ENCODE results near the gene ZP3. TPM values are rescaled to one million over a fixed set of nuclear protein-coding genes. Genes with fewer than 3 reads are reported as not detected.
"Not testable (repeated sequence)": the region's sequence is repeated elsewhere in the genome, so short reads cannot be mapped to it uniquely, and the experiment has no call there.

ZP3 gene
- total RNA-seq, 2 experiments from 2014 or later: 0.64 to 0.94 TPM

DNA sequence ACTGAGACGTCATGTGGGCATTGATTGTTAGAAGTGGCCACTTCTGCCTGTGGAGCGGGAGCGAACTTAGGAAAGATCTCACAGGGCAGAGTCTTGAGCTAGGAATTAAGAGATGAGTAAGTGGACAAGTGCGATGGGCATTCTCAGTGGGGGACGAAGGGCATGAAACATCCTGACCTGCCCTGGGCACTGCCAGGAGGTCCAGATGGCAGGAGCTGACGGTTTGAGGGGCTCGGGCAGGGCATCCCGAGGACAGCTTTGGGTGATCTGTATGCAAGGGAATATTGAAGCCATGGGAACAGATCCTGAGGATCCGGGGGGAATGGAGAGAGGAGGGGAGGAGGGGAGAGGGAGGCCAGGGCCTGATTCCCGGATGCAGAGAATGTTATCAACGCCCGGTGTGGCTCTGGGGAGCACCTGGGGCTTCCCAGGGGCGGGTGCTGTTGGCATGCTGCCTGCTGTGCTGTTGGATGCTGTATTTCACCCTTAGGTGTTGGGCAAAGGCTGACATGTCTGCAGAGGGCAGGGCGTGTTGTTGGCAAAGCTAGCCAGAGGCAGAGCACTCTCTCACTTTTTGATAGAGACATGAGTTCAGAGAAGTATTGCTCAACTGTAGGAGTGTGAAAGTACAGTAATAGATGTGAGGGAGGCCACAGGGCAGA lies 43.1 kb downstream of the ZP3 start:
- CTCF ChIA-PET; H3K9me3 Mint-ChIP-seq (ENCODE audit: low read depth); DNase-seq; H3K27ac Mint-ChIP-seq; H3K4me3 Mint-ChIP-seq; H3K4me1 Mint-ChIP-seq; ATAC-seq; H3K36me3 Mint-ChIP-seq; H3K27me3 Mint-ChIP-seq: not testable (repeated sequence)

DNA sequence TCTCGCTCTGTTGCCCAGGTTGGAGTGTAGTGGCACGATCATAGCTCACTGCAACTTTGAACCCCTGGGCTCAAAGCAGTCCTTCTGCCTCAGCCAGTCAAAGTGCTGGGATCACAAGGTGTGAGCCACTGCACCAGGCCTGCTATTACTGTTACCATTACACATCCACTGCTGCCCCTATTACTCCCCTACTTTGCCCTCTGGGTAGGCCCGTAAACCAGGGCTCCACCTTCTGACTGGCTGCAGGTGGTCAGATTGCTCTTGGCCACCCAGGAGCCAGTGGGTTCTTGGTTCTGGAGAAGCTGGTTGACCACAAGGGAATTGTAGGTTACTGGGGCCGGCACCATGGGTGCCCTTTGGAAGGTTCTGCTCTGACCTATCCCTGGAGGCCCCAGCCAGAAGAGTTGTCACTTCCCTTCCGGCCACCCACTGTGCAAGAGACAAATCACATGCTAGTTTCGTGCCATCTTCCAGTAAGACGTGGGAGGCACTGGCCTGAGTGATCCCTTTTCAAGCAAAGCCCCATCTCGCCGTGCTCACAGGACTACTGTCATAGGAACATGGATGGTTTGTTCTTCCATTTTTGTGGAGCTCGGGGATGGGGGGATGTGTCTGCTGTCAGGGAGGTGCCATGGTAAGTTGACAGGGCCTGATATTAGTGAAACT lies 46.9 kb downstream of the ZP3 start:
- CTCF ChIA-PET, ATAC-seq: not testable (repeated sequence)

DNA sequence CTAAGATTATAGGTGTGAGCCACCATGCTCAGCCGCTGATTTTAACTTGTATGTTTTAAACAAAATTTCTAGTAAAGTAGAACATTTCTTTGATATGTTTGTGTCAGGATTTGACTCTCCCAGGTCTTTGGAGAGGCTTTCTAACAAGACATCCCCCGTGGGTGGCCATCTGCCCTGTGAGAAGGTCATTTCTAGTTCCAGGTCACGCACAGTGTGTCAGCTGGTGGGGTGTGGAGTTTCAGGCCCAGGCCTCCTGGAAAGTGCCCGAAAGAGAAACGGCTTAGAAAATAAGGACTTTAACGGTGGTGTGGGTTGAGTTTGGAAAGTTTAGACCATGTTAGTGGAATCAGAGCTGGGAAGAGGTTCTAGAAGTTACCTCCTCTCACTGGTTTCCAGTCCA lies 48.3 kb downstream of the ZP3 start:
- H3K9me3 Mint-ChIP-seq (ENCODE audit: low read depth); H3K4me3 Mint-ChIP-seq; H3K4me1 Mint-ChIP-seq; H3K27me3 Mint-ChIP-seq; CTCF ChIA-PET; H3K27ac Mint-ChIP-seq; DNase-seq; H3K36me3 Mint-ChIP-seq; ATAC-seq: not testable (repeated sequence)

More for the DNA sequence above, 46.9 kb downstream of the ZP3 start:
- not testable (repeated sequence) for H3K9me3 Mint-ChIP-seq (ENCODE audit: low read depth); DNase-seq; H3K27me3 Mint-ChIP-seq; H3K36me3 Mint-ChIP-seq; H3K27ac Mint-ChIP-seq; H3K4me3 Mint-ChIP-seq; H3K4me1 Mint-ChIP-seq

DNA sequence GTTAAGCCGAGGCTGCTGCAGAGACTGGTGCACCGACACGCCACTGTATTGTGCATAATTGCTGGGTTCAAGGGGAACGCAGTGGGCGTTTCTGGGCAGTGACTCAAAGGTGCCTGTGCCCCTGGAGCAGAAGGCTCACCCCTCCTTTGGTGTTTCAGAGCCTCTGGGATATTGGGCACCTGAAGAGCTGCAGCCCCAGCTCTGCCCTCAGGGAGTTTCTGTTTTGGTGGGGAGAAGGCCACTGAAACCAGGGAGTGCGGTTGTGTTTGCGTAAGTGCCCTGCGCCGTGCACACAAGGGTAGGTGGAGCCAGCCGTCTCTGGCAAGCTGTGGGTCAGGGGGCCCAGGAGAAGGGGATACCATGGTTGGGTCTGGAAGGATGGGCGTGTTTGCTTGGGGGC lies 51.5 kb downstream of the ZP3 start:
- H3K36me3 Mint-ChIP-seq: not testable (repeated sequence)

DNA sequence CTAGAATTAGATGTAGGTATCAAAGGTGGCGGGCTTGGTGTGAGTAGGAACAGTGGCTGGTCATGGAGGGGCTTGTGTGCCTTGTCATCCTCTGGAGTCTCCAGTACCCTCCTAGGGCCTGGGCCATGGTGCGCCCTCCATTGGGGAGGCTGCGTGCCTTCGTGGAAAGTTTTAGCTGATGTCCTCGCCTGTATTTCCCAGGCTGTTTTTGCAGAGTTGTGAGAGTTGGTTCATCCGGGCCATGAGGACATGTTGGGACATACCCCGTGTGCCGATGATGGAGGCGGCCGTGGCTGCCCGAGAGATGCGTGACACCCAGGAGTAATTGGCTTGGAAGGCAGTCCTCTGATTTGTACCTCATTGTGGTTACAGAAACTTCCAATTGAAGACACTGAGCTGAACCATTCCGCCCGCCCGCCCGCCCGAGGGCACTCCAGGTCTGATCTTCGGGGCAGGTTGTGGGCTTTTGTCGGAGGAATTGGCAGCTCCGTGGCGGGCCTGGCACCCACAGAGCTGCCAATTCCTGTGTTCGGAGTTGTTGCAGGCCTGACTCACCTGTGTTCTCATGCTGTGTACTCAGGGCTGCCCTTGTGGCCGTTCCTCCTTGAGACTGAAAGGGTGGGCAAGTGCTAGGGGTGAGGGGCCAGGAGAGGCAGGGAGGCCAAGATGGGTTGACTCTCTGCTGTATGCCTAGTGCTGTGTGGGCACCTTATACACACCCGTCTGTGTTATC lies 52.2 kb downstream of the ZP3 start:
- H3K4me3 Mint-ChIP-seq; H3K27ac Mint-ChIP-seq; ATAC-seq; H3K4me1 Mint-ChIP-seq; H3K27me3 Mint-ChIP-seq; H3K9me3 Mint-ChIP-seq (ENCODE audit: low read depth); CTCF ChIA-PET; DNase-seq; H3K36me3 Mint-ChIP-seq: not testable (repeated sequence)

More for the DNA sequence above, 51.5 kb downstream of the ZP3 start:
- H3K4me1 Mint-ChIP-seq; H3K9me3 Mint-ChIP-seq (ENCODE audit: low read depth); H3K27me3 Mint-ChIP-seq; CTCF ChIA-PET; DNase-seq; H3K27ac Mint-ChIP-seq; ATAC-seq; H3K4me3 Mint-ChIP-seq: not testable (repeated sequence)

DNA sequence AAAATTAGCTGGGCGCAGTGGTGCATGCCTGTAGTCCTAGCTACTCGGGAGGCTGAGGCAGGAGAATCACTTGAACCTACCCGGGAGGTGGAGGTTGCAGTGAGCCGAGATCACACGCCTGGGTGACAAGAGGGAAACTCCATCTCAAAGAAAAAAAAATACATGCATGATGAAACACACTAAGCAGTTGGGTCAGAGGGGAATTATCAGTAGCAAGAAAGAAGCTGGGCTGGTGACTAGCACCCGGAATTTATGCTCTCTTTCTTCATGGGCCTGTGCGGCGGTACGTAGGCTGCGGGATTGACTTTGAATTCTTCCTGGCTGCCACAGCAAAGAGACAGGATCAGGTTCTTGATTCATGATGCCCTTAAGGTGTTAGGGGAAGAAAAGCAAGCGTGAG lies 54.9 kb downstream of the ZP3 start:
- DNase-seq; H3K27me3 Mint-ChIP-seq; H3K4me3 Mint-ChIP-seq; H3K27ac Mint-ChIP-seq; ATAC-seq; H3K4me1 Mint-ChIP-seq; H3K36me3 Mint-ChIP-seq; H3K9me3 Mint-ChIP-seq (ENCODE audit: low read depth); CTCF ChIA-PET: not testable (repeated sequence)

DNA sequence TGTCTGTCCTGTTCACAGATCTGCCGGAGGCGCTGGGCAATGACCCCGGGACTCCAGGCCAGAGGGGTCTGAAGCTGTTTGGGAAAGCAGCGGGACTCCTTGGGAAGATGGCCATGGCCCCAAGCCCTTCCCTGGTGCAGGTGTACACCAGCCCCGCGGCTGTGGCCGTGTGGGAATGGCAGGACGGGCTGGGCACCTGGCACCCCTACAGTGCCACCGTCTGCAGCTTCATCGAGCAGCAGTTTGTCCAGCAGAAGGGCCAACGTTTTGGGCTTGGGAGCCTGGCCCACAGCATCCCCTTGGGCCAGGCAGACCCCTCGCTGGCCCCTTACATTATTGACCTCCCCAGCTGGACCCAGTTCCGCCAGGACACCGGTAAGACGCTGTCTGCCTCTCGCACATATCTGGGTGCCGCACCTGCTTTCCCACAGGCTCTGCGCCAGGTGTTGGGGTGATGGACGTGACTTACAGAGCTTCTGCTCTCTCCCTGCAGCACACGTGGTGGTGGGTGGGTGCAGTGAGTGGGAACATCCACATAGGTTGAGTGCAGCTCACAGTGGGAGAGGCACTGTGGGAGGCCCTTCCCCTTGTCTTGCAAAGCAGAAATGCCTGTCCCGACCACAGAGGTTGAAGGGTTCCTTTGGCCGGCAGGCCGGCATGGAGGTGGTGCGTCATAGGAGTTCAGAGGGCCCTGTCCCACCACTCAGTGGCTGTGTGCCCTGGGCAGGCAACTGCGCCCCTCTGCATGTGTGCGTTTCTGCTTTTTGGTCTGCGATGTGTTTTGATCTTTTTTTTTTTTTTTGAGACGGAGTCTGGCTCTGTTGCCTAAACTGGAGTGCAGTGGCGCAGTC lies 55.9 kb downstream of the ZP3 start:
- DNase-seq; H3K27me3 Mint-ChIP-seq; H3K4me1 Mint-ChIP-seq; H3K36me3 Mint-ChIP-seq; H3K9me3 Mint-ChIP-seq (ENCODE audit: low read depth); H3K4me3 Mint-ChIP-seq; ATAC-seq; H3K27ac Mint-ChIP-seq; CTCF ChIA-PET: not testable (repeated sequence)

DNA sequence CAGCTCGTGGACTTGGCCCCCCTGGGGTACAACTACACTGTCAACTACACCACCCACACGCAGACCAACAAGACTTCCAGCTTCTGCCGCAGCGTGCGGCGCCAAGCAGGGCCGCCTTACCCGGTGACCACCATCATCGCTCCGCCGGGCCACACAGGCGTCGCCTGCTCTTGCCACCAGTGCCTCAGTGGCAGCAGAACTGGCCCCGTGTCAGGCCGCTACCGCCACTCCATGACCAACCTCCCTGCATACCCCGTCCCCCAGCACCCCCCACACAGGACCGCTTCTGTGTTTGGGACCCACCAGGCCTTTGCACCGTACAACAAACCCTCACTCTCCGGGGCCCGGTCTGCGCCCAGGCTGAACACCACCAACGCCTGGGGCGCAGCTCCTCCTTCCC lies 57.9 kb downstream of the ZP3 start:
- DNase-seq; H3K9me3 Mint-ChIP-seq (ENCODE audit: low read depth); CTCF ChIA-PET; H3K36me3 Mint-ChIP-seq; H3K4me1 Mint-ChIP-seq; H3K4me3 Mint-ChIP-seq; H3K27ac Mint-ChIP-seq; H3K27me3 Mint-ChIP-seq; ATAC-seq: not testable (repeated sequence)

DNA sequence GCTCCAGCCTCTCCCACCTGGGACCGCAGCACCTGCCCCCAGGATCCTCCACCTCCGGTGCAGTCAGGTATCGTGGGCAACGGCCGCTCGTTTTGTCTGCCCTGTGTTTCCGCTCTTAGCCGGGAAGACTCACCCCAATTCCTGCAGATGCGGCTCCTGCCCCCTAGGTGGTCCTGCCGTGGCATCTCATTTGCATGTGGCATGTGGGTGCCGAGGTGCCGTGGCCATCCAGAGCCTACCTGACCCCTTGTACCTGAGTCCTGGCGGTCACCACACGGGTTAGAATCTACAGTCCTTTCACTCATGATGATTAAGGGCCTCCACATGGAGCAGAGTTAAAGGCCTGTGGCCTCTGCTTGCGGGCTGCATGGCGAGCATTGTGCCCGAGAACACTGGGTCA lies 58.3 kb downstream of the ZP3 start:
- CTCF ChIA-PET; H3K4me3 Mint-ChIP-seq; H3K36me3 Mint-ChIP-seq; H3K9me3 Mint-ChIP-seq (ENCODE audit: low read depth); H3K27ac Mint-ChIP-seq; ATAC-seq; DNase-seq; H3K27me3 Mint-ChIP-seq; H3K4me1 Mint-ChIP-seq: not testable (repeated sequence)

DNA sequence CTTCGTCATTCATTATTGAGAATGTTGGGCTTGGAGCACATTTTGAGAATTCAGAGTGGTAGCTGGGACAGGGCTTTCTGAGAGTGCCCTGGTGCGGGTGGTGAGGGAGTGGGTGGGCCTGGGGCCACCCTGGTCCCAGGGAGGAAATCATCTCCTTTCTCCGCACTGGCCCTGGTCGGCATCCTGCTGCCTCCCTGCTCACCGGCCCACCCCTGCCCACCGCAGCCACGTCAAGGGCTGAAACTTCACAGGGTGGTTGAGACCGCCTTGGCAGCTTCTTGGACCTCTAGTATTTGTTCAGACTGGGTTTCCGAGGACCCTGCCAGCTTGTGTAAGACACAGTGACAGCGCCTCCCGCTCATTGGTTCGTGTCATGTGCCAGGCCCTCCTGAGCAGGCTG lies 59.7 kb downstream of the ZP3 start:
- DNase-seq; H3K27ac Mint-ChIP-seq; CTCF ChIA-PET; H3K4me3 Mint-ChIP-seq; H3K9me3 Mint-ChIP-seq (ENCODE audit: low read depth); H3K27me3 Mint-ChIP-seq; ATAC-seq; H3K36me3 Mint-ChIP-seq; H3K4me1 Mint-ChIP-seq: not testable (repeated sequence)

DNA sequence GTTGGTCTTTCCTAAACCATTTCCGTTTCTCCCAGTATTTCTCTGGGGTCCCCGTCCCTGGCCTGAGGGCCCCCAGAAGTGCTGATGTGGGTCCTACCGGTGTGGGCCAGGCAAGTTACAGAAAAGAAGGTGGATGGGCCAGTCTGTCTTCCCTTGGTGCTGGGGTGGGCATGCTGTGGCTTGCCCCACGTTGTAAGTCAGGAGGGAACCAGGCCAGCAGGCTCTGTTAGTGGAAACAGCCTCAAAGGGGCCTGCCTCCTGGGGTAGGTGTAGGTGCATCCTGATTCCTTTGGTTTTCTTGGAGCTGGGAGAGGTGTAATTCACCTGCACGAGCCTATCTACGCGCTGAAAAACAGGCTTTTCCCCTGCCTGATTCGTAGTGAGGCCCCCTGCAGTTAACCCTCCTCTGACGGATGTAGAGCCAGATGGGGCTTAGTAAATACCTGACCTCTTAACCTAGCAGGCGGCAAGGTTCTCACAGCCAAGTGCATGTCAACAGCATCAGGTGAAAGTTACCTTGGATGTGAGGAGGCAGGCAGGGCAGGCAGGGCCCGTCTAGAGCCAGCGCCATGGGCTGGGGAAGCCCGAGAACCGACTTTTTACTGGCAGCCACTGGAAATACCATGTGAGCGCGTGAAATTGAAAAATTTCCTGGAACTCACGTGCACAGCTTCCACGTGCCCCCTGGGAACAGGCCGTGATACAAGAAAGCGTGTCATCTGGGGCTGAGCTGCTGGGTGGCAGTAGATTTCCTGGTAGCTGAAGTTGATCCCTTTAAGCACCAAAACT lies 61.3 kb downstream of the ZP3 start:
- H3K4me1 Mint-ChIP-seq; CTCF ChIA-PET; H3K27me3 Mint-ChIP-seq; H3K4me3 Mint-ChIP-seq; H3K36me3 Mint-ChIP-seq; H3K27ac Mint-ChIP-seq; DNase-seq; H3K9me3 Mint-ChIP-seq (ENCODE audit: low read depth): not testable (repeated sequence)
- ATAC-seq: peak; percentile 31

DNA sequence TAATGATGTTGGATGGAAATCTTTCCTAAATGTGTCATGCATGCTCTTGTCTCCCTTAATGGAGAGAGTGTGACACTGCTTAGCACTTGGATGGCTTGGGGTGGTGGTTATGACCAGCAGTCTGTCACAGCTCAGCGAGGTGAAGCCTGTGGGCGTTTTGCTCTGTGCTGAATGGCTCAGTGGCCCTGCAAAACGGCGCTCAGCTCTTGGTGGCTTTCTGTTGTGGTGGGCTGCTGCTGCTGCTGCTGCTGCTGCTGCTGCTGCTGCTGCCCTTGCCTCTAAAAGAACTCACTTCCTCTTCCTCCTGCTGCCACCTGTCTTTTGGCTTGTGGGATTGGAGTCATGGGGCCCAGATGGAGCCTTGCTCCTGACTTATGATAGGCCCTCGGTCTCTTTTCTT lies 61.9 kb downstream of the ZP3 start:
- peak overlapping the region; percentile 78 for H3K27ac Mint-ChIP-seq
- ATAC-seq (peak; percentile 96), DNase-seq (peak; percentile 77)
- H3K36me3 Mint-ChIP-seq; H3K9me3 Mint-ChIP-seq (ENCODE audit: low read depth); H3K27me3 Mint-ChIP-seq; H3K4me3 Mint-ChIP-seq; H3K4me1 Mint-ChIP-seq; CTCF ChIA-PET: not testable (repeated sequence)

DNA sequence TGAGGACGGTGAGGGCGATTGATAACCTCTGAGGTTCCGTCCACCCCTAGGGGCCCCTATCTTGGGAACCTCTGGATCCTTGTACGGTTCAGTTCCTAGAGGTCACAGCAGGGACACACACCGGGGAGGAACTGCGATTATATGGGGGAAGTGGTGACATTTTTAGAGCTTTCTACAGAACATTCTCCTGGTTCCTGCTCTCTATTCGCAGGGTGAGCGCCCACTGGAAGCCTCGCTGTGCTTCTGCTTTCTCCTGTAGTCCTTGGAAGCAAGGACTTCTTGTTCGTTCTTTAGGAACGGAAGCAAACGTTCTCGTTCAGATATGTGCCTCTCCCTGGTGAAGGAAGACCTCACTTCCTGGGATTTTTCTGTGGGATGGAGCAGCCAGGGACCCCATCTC lies 63.2 kb downstream of the ZP3 start:
- H3K4me1 Mint-ChIP-seq; H3K9me3 Mint-ChIP-seq (ENCODE audit: low read depth); H3K27ac Mint-ChIP-seq; CTCF ChIA-PET; ATAC-seq; DNase-seq; H3K27me3 Mint-ChIP-seq; H3K4me3 Mint-ChIP-seq; H3K36me3 Mint-ChIP-seq: not testable (repeated sequence)

Data from activated CD8-positive, alpha-beta memory T cell treated with anti-CD3 and anti-CD28 coated beads, Interleukin-2, amount 10 ng/mL, durations not matched to agents 7 days and 5 days (primary cell).